Cardiac muscle cell (in vitro differentiated cells and primary cell): ENCODE measurements around the gene REST. TPM values are rescaled to one million over a fixed set of nuclear protein-coding genes. Genes with fewer than 3 reads are reported as not detected.
A peak's percentile ranks its signal among the peaks of the same experiment; 100 is the strongest.

Source experiments
- DNase-seq, 2 donors: peaks; one replicate each; pipeline versions ENCODE4 v3.0.0 to v3.0.0-alpha.2; 2010 to 2017; ENCODE audit warnings: low read depth in 1 of 2, low spot score in 1 of 2
- H3K27ac ChIP-seq: fragments of 200-600 bp; sonication (generic); 2 replicates; pipeline ENCODE4 v1.5.1; 2016
- H3K27me3 ChIP-seq: fragments of 200-600 bp; sonication (generic); 2 replicates; pipeline ENCODE4 v1.6.0; 2016; ENCODE audit warnings: control low read depth
- H3K36me3 ChIP-seq: fragments of 200-600 bp; sonication (generic); 2 replicates; pipeline ENCODE4 v1.5.1; 2016; ENCODE audit warnings: control low read depth
- H3K4me1 ChIP-seq: fragments of 200-600 bp; sonication (generic); 2 replicates; pipeline ENCODE4 v1.8.1; 2017; ENCODE audit warnings: low read depth, mild to moderate bottlenecking, mixed run types
- H3K4me3 ChIP-seq: fragments of 200-600 bp; sonication (generic); 2 replicates; pipeline ENCODE4 v1.5.1; 2016; ENCODE audit warnings: mild to moderate bottlenecking
- H3K9me3 ChIP-seq: fragments of 200-600 bp; sonication (generic); 2 replicates; pipeline ENCODE4 v1.5.1; 2017; ENCODE audit warnings: low read depth, mild to moderate bottlenecking, control low read depth
- polyA plus RNA-seq: library from polyadenylated mRNA; unstranded; fragments of >200 nt; fragmentation: Nextera tagmentation; extraction: Ambion mirVana; gene quantifications from 2 replicates; pipeline ENCODE4 v1.2.1, GENCODE V29; 2016
- total RNA-seq: library from RNA; depleted of rRNA; stranded (reverse); fragments of >200 nt; gene quantifications from 2 replicates; pipeline ENCODE4 v1.2.3, GENCODE V29; 2016
- TF ChIP-seq, protein P1 (sequence below): IDR thresholded peaks from 2 replicates; pipeline ENCODE4 v1.5.1; 2012; ENCODE audit warnings: low read depth, mild to moderate bottlenecking, low read length

REST gene
- total and polyA plus RNA-seq, 2 experiments from 2014 or later, result 66.1 to 89.0 TPM

DNA sequence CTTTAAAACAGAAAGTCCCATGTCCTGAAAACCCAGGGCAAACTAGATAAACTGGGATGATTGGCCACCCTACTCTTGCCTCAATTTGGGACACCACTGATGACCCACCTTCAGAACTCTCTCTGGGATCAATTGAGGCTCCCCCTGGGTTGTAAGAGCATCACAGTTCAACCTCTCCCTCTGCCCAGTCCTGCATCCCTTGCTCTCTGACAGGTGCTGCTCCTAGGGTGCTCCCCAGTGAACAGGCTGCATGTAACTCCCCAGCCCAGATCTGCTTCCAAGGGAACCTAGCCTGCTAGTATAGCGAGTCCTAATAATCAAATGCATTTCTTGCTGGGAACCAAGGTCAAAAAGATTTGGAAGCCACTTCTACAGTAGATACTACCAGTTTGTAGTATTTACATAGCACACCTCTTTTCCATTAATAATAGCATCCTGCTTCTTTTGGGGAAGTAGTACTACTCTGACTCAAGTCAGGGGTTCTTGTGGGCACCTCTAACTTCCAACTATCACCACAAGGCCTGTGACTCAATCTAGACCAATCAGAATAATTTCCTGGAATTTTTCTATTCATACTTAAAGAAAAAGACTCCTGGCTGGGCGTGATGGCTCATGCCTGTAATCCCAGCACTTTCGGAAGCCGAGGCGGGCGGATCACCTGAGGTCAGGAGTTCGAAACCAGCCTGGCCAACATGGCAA is 44.1 kb upstream of the REST start:
- no peak for DNase-seq
- no peak overlapping the region for H3K4me3 ChIP-seq
- H3K27ac ChIP-seq, result no peak overlapping the region
- H3K4me1 ChIP-seq, result no peaks in the 10 kb centered on the region
- no peaks in the 10 kb centered on the region for H3K36me3 ChIP-seq
- TF ChIP-seq, protein P1, sequence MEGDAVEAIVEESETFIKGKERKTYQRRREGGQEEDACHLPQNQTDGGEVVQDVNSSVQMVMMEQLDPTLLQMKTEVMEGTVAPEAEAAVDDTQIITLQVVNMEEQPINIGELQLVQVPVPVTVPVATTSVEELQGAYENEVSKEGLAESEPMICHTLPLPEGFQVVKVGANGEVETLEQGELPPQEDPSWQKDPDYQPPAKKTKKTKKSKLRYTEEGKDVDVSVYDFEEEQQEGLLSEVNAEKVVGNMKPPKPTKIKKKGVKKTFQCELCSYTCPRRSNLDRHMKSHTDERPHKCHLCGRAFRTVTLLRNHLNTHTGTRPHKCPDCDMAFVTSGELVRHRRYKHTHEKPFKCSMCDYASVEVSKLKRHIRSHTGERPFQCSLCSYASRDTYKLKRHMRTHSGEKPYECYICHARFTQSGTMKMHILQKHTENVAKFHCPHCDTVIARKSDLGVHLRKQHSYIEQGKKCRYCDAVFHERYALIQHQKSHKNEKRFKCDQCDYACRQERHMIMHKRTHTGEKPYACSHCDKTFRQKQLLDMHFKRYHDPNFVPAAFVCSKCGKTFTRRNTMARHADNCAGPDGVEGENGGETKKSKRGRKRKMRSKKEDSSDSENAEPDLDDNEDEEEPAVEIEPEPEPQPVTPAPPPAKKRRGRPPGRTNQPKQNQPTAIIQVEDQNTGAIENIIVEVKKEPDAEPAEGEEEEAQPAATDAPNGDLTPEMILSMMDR, result no peak
- no peaks in the 10 kb centered on the region for H3K27me3 ChIP-seq
- no peaks in the 10 kb centered on the region for H3K9me3 ChIP-seq

DNA sequence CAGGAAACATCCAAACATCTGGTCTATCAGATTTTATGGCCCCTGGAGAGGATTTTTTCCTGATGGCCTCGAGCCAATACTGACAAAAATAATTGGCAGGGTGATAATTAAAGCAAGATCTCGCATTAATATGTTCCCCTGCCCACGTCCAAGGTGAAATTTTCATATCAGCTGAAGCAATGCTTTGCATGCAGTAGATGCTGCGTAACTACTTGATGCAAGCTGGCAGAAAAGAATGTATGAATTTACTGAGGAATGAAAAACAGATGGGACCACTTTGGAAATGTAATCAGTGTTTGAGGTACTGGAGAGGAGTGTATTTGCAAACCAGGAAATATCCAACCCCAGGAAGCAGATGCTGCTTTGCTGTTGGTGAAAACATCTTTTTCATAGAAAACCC is 36.8 kb upstream of the REST start:
- TF ChIP-seq, protein P1, result no peak
- DNase-seq, result peak in 1 of 2 donors; percentile 52
- no peaks in the 10 kb centered on the region for H3K27me3 ChIP-seq
- no peaks in the 10 kb centered on the region for H3K9me3 ChIP-seq
- no peaks in the 10 kb centered on the region for H3K4me1 ChIP-seq
- H3K27ac ChIP-seq, result no peak overlapping the region
- H3K4me3 ChIP-seq, result no peak overlapping the region
- H3K36me3 ChIP-seq, result no peaks in the 10 kb centered on the region

DNA sequence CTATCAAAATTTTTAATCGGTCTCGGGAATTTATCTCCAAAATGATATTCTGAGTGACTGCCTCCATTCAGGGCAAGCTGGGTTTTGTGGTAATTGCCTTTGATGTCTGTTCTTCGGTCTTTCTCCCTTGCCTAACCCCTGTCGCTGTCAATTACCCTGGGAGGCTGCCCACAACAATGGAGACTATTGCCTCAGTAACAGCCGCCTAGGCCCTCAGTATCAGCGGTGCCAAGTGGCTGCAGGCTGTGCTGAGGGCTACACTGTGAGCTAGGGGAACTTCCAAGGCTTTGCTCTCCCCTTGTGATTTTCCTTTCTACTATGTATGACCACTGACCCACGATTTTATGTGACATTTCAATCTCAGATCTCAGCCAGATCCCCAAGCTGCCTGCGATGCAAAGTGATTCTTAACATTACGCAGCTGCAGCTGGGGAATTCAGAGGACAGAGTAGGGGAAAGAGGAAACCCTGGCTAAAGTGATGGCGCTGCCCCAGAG is 36.3 kb upstream of the REST start:
- Histone ChIP-seq H3K27ac (no peak overlapping the region), H3K36me3 (no peaks in the 10 kb centered on the region), H3K27me3 (no peaks in the 10 kb centered on the region), H3K4me1 (no peaks in the 10 kb centered on the region), H3K4me3 (no peak overlapping the region), H3K9me3 (no peaks in the 10 kb centered on the region)
- DNase-seq, result peak in 1 of 2 donors; percentile 48
- TF ChIP-seq, protein P1, result no peak

DNA sequence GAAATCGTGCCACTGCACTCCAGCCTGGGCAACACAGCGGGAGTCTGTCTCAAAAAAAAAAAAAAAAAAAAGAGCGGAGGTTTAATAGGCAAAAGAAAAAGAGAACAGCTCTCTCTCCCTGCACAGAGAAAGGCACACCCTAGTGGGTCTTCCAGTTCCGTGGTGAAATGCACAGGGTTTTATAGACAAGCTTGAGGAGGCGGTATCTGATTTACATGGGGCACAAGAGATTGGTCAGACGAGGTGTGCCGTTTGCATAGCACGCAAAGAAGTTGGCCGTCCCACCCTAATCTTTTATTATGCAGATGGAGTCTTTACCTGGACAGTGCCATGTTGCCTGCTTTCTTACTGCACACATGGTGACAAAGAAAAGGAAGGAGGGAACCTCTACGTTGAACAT is 33.5 kb upstream of the REST start:
- no peak overlapping the region for H3K27ac ChIP-seq
- TF ChIP-seq, protein P1, result no peak
- no peaks in the 10 kb centered on the region for H3K9me3 ChIP-seq
- no peaks in the 10 kb centered on the region for H3K4me1 ChIP-seq
- DNase-seq, result peak in 1 of 2 donors; percentile 23
- H3K4me3 ChIP-seq, result no peak overlapping the region
- no peaks in the 10 kb centered on the region for H3K27me3 ChIP-seq
- H3K36me3 ChIP-seq, result no peaks in the 10 kb centered on the region

DNA sequence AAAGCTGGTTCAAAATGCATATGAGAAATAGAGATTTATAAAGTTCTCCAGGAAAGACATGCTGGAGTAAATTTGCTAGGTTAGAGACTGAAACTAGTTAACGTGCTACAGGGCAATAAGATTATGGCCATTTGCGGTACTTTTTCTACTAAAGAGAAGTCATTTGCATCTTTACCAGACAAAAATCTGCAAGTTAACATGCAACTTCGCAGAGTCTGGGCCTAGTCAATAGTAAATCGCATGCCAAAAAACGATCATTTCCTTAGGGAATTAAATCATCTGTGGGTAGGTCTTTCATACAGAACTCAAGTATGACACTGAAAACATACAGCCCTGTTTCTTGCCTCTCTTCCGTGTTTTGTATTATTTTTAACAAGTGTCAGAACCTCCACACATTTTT is 32.8 kb upstream of the REST start:
- no peak for DNase-seq
- no peak overlapping the region for H3K27ac ChIP-seq
- no peaks in the 10 kb centered on the region for H3K27me3 ChIP-seq
- no peaks in the 10 kb centered on the region for H3K9me3 ChIP-seq
- no peaks in the 10 kb centered on the region for H3K36me3 ChIP-seq
- no peak overlapping the region for H3K4me3 ChIP-seq
- TF ChIP-seq, protein P1, result no peak
- no peaks in the 10 kb centered on the region for H3K4me1 ChIP-seq
